GM12878 (cell line): Measurements from ENCODE around the gene NRM. TPM values are rescaled to one million over a fixed set of nuclear protein-coding genes. Genes with fewer than 3 reads are reported as not detected.

Experiments
- ATAC-seq: fragments of 200-7000 bp; cut with Tn5 transposase; 3 replicates; pipeline ENCODE4 v1.9.1; 2020; ENCODE audit warnings: mild to moderate bottlenecking, moderate library complexity
- BruUV-seq: library from RNA; stranded (reverse); fragments of 400-500 nt; replicated peaks from 2 replicates; lab custom pipeline; 2021; lab: Mats Ljungman, UMichigan
- CTCF ChIA-PET: fragments of 300-600 bp; sonication (Branson Sonifier 250); formaldehyde crosslinking; extraction: SDS; loops from one replicate; lab custom pipeline; 2021; ENCODE audit warnings: inconsistent platforms; lab: Yijun Ruan, JAX
- POLR2A ChIA-PET: fragments of 350-600 bp; formaldehyde crosslinking; extraction: SDS; loops from one replicate; lab custom pipeline; 2021; ENCODE audit warnings: inconsistent platforms; lab: Charles Lee
- RAD21 ChIA-PET: fragments of 300-600 bp; sonication (Branson Sonifier 250); formaldehyde crosslinking; loops from one replicate; lab custom pipeline; 2023; ENCODE audit warnings: antibody characterized with exemption; ENCODE audit not compliant: unreplicated experiment; lab: Charles Lee
- SMC1A ChIA-PET: fragments of 300-600 bp; sonication (Branson Sonifier 250); formaldehyde crosslinking; loops from one replicate; lab custom pipeline; 2023; ENCODE audit not compliant: unreplicated experiment, uncharacterized antibody; lab: Charles Lee
- DNase-seq: peaks from one replicate; pipeline ENCODE4 v3.0.0-alpha.2; 2011; ENCODE audit warnings: low read depth, low spot score
- FAIRE-seq: peaks from 3 replicates; lab custom pipeline; 2011; peaks lifted over from hg19 to GRCh38; lab: Jason Lieb, UNC
- H2AFZ ChIP-seq: 2 replicates; pipeline ENCODE4 v1.6.0; 2011; ENCODE audit warnings: low read depth, low read length, control low read depth; ENCODE audit not compliant: control insufficient read depth
- H3K27ac ChIP-seq: 2 replicates; pipeline ENCODE4 v1.5.1; 2011; ENCODE audit warnings: control low read depth; ENCODE audit not compliant: control insufficient read depth, insufficient read depth
- H3K27me3 ChIP-seq, 2 experiments: replicated peaks in 1 of 2; 2 replicates each; pipeline versions ENCODE4 v1.6.0 to v1.6.1; 2011; ENCODE audit warnings: low read length in 1 of 2; ENCODE audit not compliant: control insufficient read depth in 2 of 2, insufficient read depth in 2 of 2
- H3K36me3 ChIP-seq, 2 experiments: 2 replicates each; pipeline ENCODE4 v1.5.1; 2011; ENCODE audit warnings: low read length in 1 of 2; ENCODE audit not compliant: control insufficient read depth in 2 of 2, insufficient read depth in 2 of 2
- H3K4me1 ChIP-seq: 2 replicates; pipeline ENCODE4 v1.6.1; 2011; ENCODE audit warnings: mild to moderate bottlenecking, low read length, moderate library complexity, mixed read lengths; ENCODE audit not compliant: control insufficient read depth, insufficient read depth
- H3K4me2 ChIP-seq: 2 replicates; pipeline ENCODE4 v1.6.0; 2011; ENCODE audit warnings: control low read depth; ENCODE audit not compliant: control insufficient read depth, insufficient read depth
- H3K4me3 ChIP-seq: fragments of 200-600 bp; sonication (generic); 2 replicates; pipeline ENCODE4 v1.5.1; 2016
- H3K79me2 ChIP-seq: 2 replicates; pipeline ENCODE4 v1.6.0; 2011; ENCODE audit warnings: low read length; ENCODE audit not compliant: control insufficient read depth, insufficient read depth
- H3K9ac ChIP-seq: 2 replicates; pipeline ENCODE4 v1.8.0; 2011; ENCODE audit warnings: low read length, control low read depth, mixed read lengths; ENCODE audit not compliant: control insufficient read depth, insufficient read depth
- H3K9me3 ChIP-seq: replicated peaks from 3 replicates; pipeline ENCODE4 v1.5.1; 2011; ENCODE audit warnings: mild to moderate bottlenecking, low read length; ENCODE audit not compliant: control insufficient read depth, insufficient read depth
- H4K20me1 ChIP-seq: 2 replicates; pipeline ENCODE4 v1.6.0; 2011; ENCODE audit not compliant: control insufficient read depth, insufficient read depth
- ATF2 ChIP-seq: IDR thresholded peaks from 2 replicates; pipeline ENCODE4 v1.6.1; 2012; ENCODE audit warnings: low read length, inconsistent platforms
- BRCA1 ChIP-seq: IDR thresholded peaks from 2 replicates; pipeline ENCODE4 v1.6.1; 2011; ENCODE audit warnings: low read depth, low read length, improper control_type of control experiment
- HSF1 ChIP-seq: fragments of 150-350 bp; IDR thresholded peaks from 2 replicates; pipeline ENCODE4 v1.6.1; 2014; ENCODE audit warnings: mild to moderate bottlenecking, low read depth, low read length
- NR2F1 ChIP-seq: fragments of 450-650 bp; conservative IDR thresholded peaks from 2 replicates; pipeline ENCODE4 v1.6.1; 2017; ENCODE audit warnings: mild to moderate bottlenecking
- PBX3 ChIP-seq: IDR thresholded peaks from 2 replicates; pipeline ENCODE4 v1.6.1; 2011; ENCODE audit warnings: mild to moderate bottlenecking, low read depth, low read length, moderate library complexity; ENCODE audit not compliant: insufficient replicate concordance
- POLR2AphosphoS2 ChIP-seq: IDR thresholded peaks from 2 replicates; pipeline ENCODE4 v1.6.1; 2011; ENCODE audit warnings: low read depth, mild to moderate bottlenecking, low read length, improper control_type of control experiment, moderate library complexity
- POU2F2 ChIP-seq: IDR thresholded peaks from 3 replicates; pipeline ENCODE4 v1.6.1; 2011; ENCODE audit warnings: low read depth, mild to moderate bottlenecking, low read length, borderline replicate concordance
- RAD21 ChIP-seq: IDR thresholded peaks from 2 replicates; pipeline ENCODE4 v1.6.1; 2011; ENCODE audit warnings: mild to moderate bottlenecking, low read depth, low read length, moderate library complexity; ENCODE audit not compliant: insufficient read depth
- SMARCA5 ChIP-seq: fragments of 450-650 bp; IDR thresholded peaks from 2 replicates; pipeline ENCODE4 v1.6.1; 2017; ENCODE audit warnings: mild to moderate bottlenecking
- SREBF1 ChIP-seq: IDR thresholded peaks from 2 replicates; pipeline ENCODE4 v1.6.1; 2012; ENCODE audit warnings: mild to moderate bottlenecking, low read length
- TAF1 ChIP-seq: IDR thresholded peaks from 2 replicates; pipeline ENCODE4 v1.6.1; 2011; ENCODE audit warnings: mild to moderate bottlenecking, low read depth, low read length, borderline replicate concordance
- ZNF384 ChIP-seq: IDR thresholded peaks from 2 replicates; pipeline ENCODE4 v1.6.1; 2012; ENCODE audit warnings: low read depth, mild to moderate bottlenecking, low read length, improper control_type of control experiment, borderline replicate concordance
- ZNF592 ChIP-seq: fragments of 450-650 bp; IDR thresholded peaks from 2 replicates; pipeline ENCODE4 v1.6.1; 2017; ENCODE audit warnings: mild to moderate bottlenecking, moderate library complexity
- WGBS: methylation state at CpG from one replicate; pipeline ENCODE4 v1.1.6; 2016; ENCODE audit warnings: low lambda C conversion rate; ENCODE audit not compliant: insufficient replicate concordance, insufficient coverage; ENCODE audit errors: missing lambda C conversion rate; 5-methylcytosine and 5-hydroxymethylcytosine counted together
- in situ Hi-C: fragments of 300-500 bp; cut with MboI; formaldehyde crosslinking; loops from 9 replicates; pipeline ENCODE4 v1.14.3; 2018; ENCODE audit warnings: mixed read lengths
- intact Hi-C: fragments of 100-400 bp; cut with micrococcal nuclease; formaldehyde crosslinking; loops from one replicate; pipeline ENCODE4 v1.14.2; 2022; ENCODE audit not compliant: unreplicated experiment
- polyA plus RNA-seq, 11 experiments: library from polyadenylated mRNA; depleted of rRNA in 4 of 11; unstranded in 6 of 11; stranded (reverse) in 5 of 11; fragments of >200 nt; fragmentation: Nextera tagmentation in 4 of 11; fragmentation: Illumina TruSeq in 1 of 11; extraction: Ambion mirVana in 4 of 11; extraction: Trizol in 1 of 11; gene quantifications; 1 replicate in 1 of 11; 2 replicates in 10 of 11; pipeline versions ENCODE4 v1.2.1 to v1.2.3, GENCODE V29; 2011 to 2016; ENCODE audit warnings: inconsistent platforms in 2 of 11, missing spikeins in 2 of 11, low read depth in 1 of 11
- total RNA-seq, 4 experiments: library from RNA; depleted of rRNA in 3 of 4; stranded (reverse); fragments of >200 nt in 3 of 4; fragmentation: Illumina TruSeq in 1 of 4; extraction: Trizol in 1 of 4; gene quantifications; 2 replicates each; pipeline versions ENCODE4 v1.2.1 to v1.2.3, GENCODE V29; 2013 to 2021

The NRM gene
- total and polyA plus RNA-seq, 10 of the 15 experiments (the other 5 are each of a cell fraction or from before 2014, with no cell fraction given), result 15.4 to 46.7 (median 29.0) TPM

- Histone ChIP-seq H3K4me3 (peak within 1 kb of the TSS; percentile 99), H3K4me2 (peak within 1 kb of the TSS; percentile 81), H3K79me2 (peaks cover 14% of the 10 kb centered on the region), H3K4me1 (peaks cover 8% of the 10 kb centered on the region), H3K9me3 (no peaks in the 10 kb centered on the region), H3K36me3 (peaks cover 8 to 19% of the 10 kb centered on the region in 2 experiments), H3K27me3 (no peaks in the 10 kb centered on the region), H3K9ac (peak within 1 kb of the TSS; percentile 90), H3K27ac (peak within 1 kb of the TSS; percentile 79), H4K20me1 (no peaks in the 10 kb centered on the region), H2AFZ (peak within 1 kb of the TSS; percentile 95)
- ChIA-PET CTCF (interaction anchor here (0.8 to 7.7 kb wide), 25 partner anchors 9 to 415 kb away, joined by 3 to 67 read pairs (median 4); partner anchors contain the start of genes C6orf136, MRPS18B, TUBB and VARS2), RAD21 (interaction anchor here (0.7 to 14.2 kb wide), 14 partner anchors 16 to 191 kb away, joined by 3 to 232 read pairs (median 4); partner anchors contain the start of genes ATAT1, MDC1, NRM and PRR3), SMC1A (interaction anchor here (0.5 to 2.4 kb wide), 17 partner anchors 9 to 211 kb away, joined by 3 to 20 read pairs (median 4); partner anchors contain the start of genes MRPS18B and PPP1R10), POLR2A (interaction anchor here (0.6 to 4.0 kb wide), 12 partner anchors 9 to 350 kb away, joined by 3 to 16 read pairs (median 3); no protein-coding TSS in a partner anchor)
- peak; percentile 90 for DNase-seq
- ATAC-seq, result peak; percentile 90
- BruUV-seq, result TSS peak; percentile 66
- FAIRE-seq, result peak; percentile 100
- in situ Hi-C loops (loop anchor here (5.0 kb wide), 1 partner anchor 190 kb away; no protein-coding TSS in a partner anchor), intact Hi-C loops (loop anchor here (1.0 to 5.0 kb wide), 4 partner anchors 26 to 190 kb away; partner anchors contain the start of genes C6orf136, MRPS18B and PPP1R10)
- WGBS, result under 1% methylated on average over 57 of the region's 57 CpGs
- TF ChIP-seq POU2F2, result no peak; the same call in 2 of the 3 replicates
- TF ChIP-seq SREBF1, result no peak
- no peak for TF ChIP-seq BRCA1
- TF ChIP-seq ZNF384, result peak; percentile 52; the same call in 1 of the 2 replicates
- TF ChIP-seq PBX3, result no peak
- peak; percentile 51; the same call in 1 of the 2 replicates for TF ChIP-seq ATF2
- peak; percentile 97 for TF ChIP-seq SMARCA5
- no peak for TF ChIP-seq POLR2AphosphoS2
- TF ChIP-seq ZNF592, result no peak
- TF ChIP-seq NR2F1, result no peak
- no peak for TF ChIP-seq TAF1
- no peak for TF ChIP-seq HSF1
- peak; percentile 64 for TF ChIP-seq RAD21
These were observed 18.1 kb downstream of the NRM start, which contains the start of gene DHX16 for GRCh38 chr6:30672445-30673253. Gene DHX16 (minus strand): TSS chr6:30673006. CDS start chr6:30672841, 165 bp downstream.
